H1 (cell line): Measurements from ENCODE around the gene CLGN. TPM values are rescaled to one million over a fixed set of nuclear protein-coding genes. Genes with fewer than 3 reads are reported as not detected.

Source experiments
- CTCF ChIA-PET: fragments of 300-600 bp; sonication (Branson Sonifier 250); formaldehyde crosslinking; loops from one replicate; lab custom pipeline; 2021; ENCODE audit not compliant: partially characterized antibody; lab: Charles Lee
- POLR2A ChIA-PET: fragments of 300-600 bp; sonication (Branson Sonifier 250); formaldehyde crosslinking; loops from one replicate; lab custom pipeline; 2021; ENCODE audit warnings: inconsistent platforms; ENCODE audit not compliant: partially characterized antibody; lab: Charles Lee
- DNase-seq, 2 experiments: peaks; one replicate each; pipeline versions ENCODE4 v3.0.0 to v3.0.0-alpha.2; 2010 to 2022; ENCODE audit warnings: low spot score in 2 of 2, low read depth in 1 of 2, mixed read lengths in 1 of 2
- FAIRE-seq: peaks from 2 replicates; lab custom pipeline; 2011; peaks lifted over from hg19 to GRCh38; lab: Jason Lieb, UNC
- H2AFZ ChIP-seq: 2 replicates; pipeline ENCODE4 v1.8.1; 2012; ENCODE audit warnings: low read length, inconsistent platforms
- H2AK5ac ChIP-seq: 2 replicates; pipeline ENCODE4 v1.6.1; 2013; ENCODE audit warnings: low read depth, low read length
- H2BK120ac ChIP-seq: replicated peaks from 2 replicates; pipeline ENCODE3; 2013; ENCODE audit warnings: low read depth, low read length, inconsistent platforms
- H2BK12ac ChIP-seq: 2 replicates; pipeline ENCODE4 v1.6.1; 2013; ENCODE audit warnings: low read depth, low read length
- H2BK15ac ChIP-seq: 2 replicates; pipeline ENCODE4 v1.6.1; 2013; ENCODE audit warnings: low read length
- H2BK20ac ChIP-seq: 2 replicates; pipeline ENCODE4 v1.6.1; 2013; ENCODE audit warnings: low read length
- H2BK5ac ChIP-seq: 2 replicates; pipeline ENCODE4 v1.6.1; 2013; ENCODE audit warnings: low read depth, low read length
- H3K14ac ChIP-seq: 2 replicates; pipeline ENCODE4 v1.6.1; 2013; ENCODE audit warnings: inconsistent platforms; ENCODE audit not compliant: insufficient read length
- H3K18ac ChIP-seq: 2 replicates; pipeline ENCODE4 v1.6.1; 2013; ENCODE audit warnings: low read length; ENCODE audit errors: extremely low read depth
- H3K23ac ChIP-seq: 2 replicates; pipeline ENCODE4 v1.6.1; 2013; ENCODE audit warnings: inconsistent platforms; ENCODE audit not compliant: insufficient read length
- H3K23me2 ChIP-seq: 2 replicates; pipeline ENCODE4 v1.6.1; 2013; ENCODE audit warnings: low read depth, low read length
- H3K27ac ChIP-seq: 2 replicates; pipeline ENCODE4 v1.6.1; 2011; ENCODE audit warnings: low read depth, low read length, inconsistent platforms
- H3K27me3 ChIP-seq, 4 experiments: replicated peaks in 1 of 4; 1 replicate in 1 of 4; 2 replicates in 3 of 4; pipeline versions ENCODE4 v1.6.1 to v1.8.1; 2011 to 2013; ENCODE audit warnings: low read length in 3 of 4, mild to moderate bottlenecking in 3 of 4, inconsistent platforms in 2 of 4, mixed read lengths in 2 of 4, moderate library complexity in 1 of 4; ENCODE audit not compliant: control insufficient read depth in 3 of 4, insufficient read depth in 3 of 4; ENCODE audit errors: extremely low read depth in 1 of 4
- H3K36me3 ChIP-seq, 4 experiments: 2 replicates each; pipeline versions ENCODE4 v1.6.1 to v1.8.1; 2011 to 2013; ENCODE audit warnings: mild to moderate bottlenecking in 4 of 4, low read length in 3 of 4, moderate library complexity in 2 of 4, control low read depth in 1 of 4, inconsistent platforms in 1 of 4; ENCODE audit not compliant: insufficient read depth in 4 of 4, control insufficient read depth in 2 of 4
- H3K4ac ChIP-seq: replicated peaks from 2 replicates; pipeline ENCODE3; 2013; ENCODE audit warnings: low read length, low read depth, mixed read lengths, inconsistent platforms; ENCODE audit not compliant: insufficient read length
- H3K4me1 ChIP-seq, 4 experiments: replicated peaks in 1 of 4; 1 replicate in 1 of 4; 2 replicates in 3 of 4; pipeline versions ENCODE4 v1.6.1 to v1.8.1; 2011 to 2013; ENCODE audit warnings: low read length in 3 of 4, inconsistent platforms in 2 of 4, mixed read lengths in 1 of 4; ENCODE audit not compliant: insufficient read depth in 4 of 4, control insufficient read depth in 3 of 4
- H3K4me2 ChIP-seq, 2 experiments: 2 replicates each; pipeline versions ENCODE4 v1.6.1 to v1.8.1; 2011 to 2013; ENCODE audit warnings: low read depth in 2 of 2, low read length in 2 of 2, control low read depth in 1 of 2, inconsistent platforms in 1 of 2, mild to moderate bottlenecking in 1 of 2; ENCODE audit not compliant: insufficient read depth in 1 of 2
- H3K4me3 ChIP-seq, 4 experiments: fragments of 200-600, 300-600 bp in 1 of 4; sonication (generic), shearing (Covaris generic), sonication (Bioruptor Twin) in 1 of 4; 2 replicates each; pipeline versions ENCODE4 v1.5.1 to v1.8.1; 2011 to 2016; ENCODE audit warnings: low read length in 4 of 4, low read depth in 3 of 4, control low read depth in 2 of 4, inconsistent platforms in 2 of 4, mild to moderate bottlenecking in 2 of 4, mixed read lengths in 1 of 4, moderate library complexity in 1 of 4; ENCODE audit not compliant: insufficient read depth in 2 of 4; ENCODE audit errors: extremely low read depth in 1 of 4
- H3K56ac ChIP-seq: replicated peaks from 2 replicates; pipeline ENCODE3; 2013; ENCODE audit warnings: low read depth, mild to moderate bottlenecking, mixed read lengths, low read length, inconsistent platforms; ENCODE audit not compliant: insufficient read length
- H3K79me1 ChIP-seq: 2 replicates; pipeline ENCODE4 v1.6.1; 2013; ENCODE audit warnings: low read depth, low read length, control low read depth
- H3K79me2 ChIP-seq, 2 experiments: 2 replicates each; pipeline versions ENCODE4 v1.6.1 to v1.8.1; 2012 to 2013; ENCODE audit warnings: low read length in 2 of 2, mild to moderate bottlenecking in 2 of 2, inconsistent platforms in 1 of 2; ENCODE audit not compliant: insufficient read depth in 2 of 2, control insufficient read depth in 1 of 2
- H3K9ac ChIP-seq, 4 experiments: replicated peaks in 1 of 4; 1 replicate in 1 of 4; 2 replicates in 3 of 4; pipeline versions ENCODE4 v1.6.1 to v1.8.1; 2011 to 2013; ENCODE audit warnings: low read depth in 3 of 4, low read length in 3 of 4, control low read depth in 2 of 4, mild to moderate bottlenecking in 2 of 4, moderate library complexity in 2 of 4, inconsistent platforms in 1 of 4; ENCODE audit errors: extremely low read depth in 1 of 4
- H3K9me3 ChIP-seq, 2 experiments: 2 replicates each; pipeline versions ENCODE4 v1.6.1 to v1.8.1; 2012 to 2013; ENCODE audit warnings: mild to moderate bottlenecking in 2 of 2, moderate library complexity in 2 of 2, control low read depth in 1 of 2, inconsistent platforms in 1 of 2, low read depth in 1 of 2, low read length in 1 of 2, mixed read lengths in 1 of 2; ENCODE audit not compliant: insufficient read depth in 2 of 2
- H4K20me1 ChIP-seq, 2 experiments: replicated peaks in 1 of 2; 2 replicates each; pipeline versions ENCODE3 to v1.8.1; 2011 to 2013; ENCODE audit warnings: inconsistent platforms in 2 of 2, low read length in 2 of 2, mild to moderate bottlenecking in 1 of 2; ENCODE audit not compliant: insufficient read depth in 2 of 2, control insufficient read depth in 1 of 2
- H4K5ac ChIP-seq: 2 replicates; pipeline ENCODE4 v1.6.1; 2013; ENCODE audit warnings: low read length, low read depth, mixed read lengths, inconsistent platforms; ENCODE audit not compliant: insufficient read length
- H4K8ac ChIP-seq: 2 replicates; pipeline ENCODE4 v1.8.0; 2013; ENCODE audit warnings: mild to moderate bottlenecking, moderate library complexity, low read length, inconsistent platforms; ENCODE audit not compliant: insufficient read depth; ENCODE audit errors: extremely low read depth
- H4K91ac ChIP-seq: replicated peaks from 2 replicates; pipeline ENCODE3; 2013; ENCODE audit warnings: low read length, mixed read lengths, inconsistent platforms; ENCODE audit not compliant: insufficient read length
- ASH2L ChIP-seq: fragments of 200-600, 300-600 bp; sonication (generic); IDR thresholded peaks from one replicate; pipeline ENCODE4 v1.7.1; 2017; ENCODE audit warnings: low read length
- JUND ChIP-seq: IDR thresholded peaks from 2 replicates; pipeline ENCODE4 v1.6.1; 2011; ENCODE audit warnings: mild to moderate bottlenecking, improper control_type of control experiment, low read length
- NANOG ChIP-seq: IDR thresholded peaks from 2 replicates; pipeline ENCODE4 v1.6.1; 2011; ENCODE audit warnings: low read length, low read depth, mild to moderate bottlenecking, inconsistent platforms; ENCODE audit not compliant: insufficient read depth, poor library complexity, severe bottlenecking
- NRF1 ChIP-seq: IDR thresholded peaks from 2 replicates; pipeline ENCODE4 v1.6.1; 2011; ENCODE audit warnings: mild to moderate bottlenecking, low read depth, low read length, improper control_type of control experiment
- SRF ChIP-seq: IDR thresholded peaks from 2 replicates; pipeline ENCODE4 v1.6.1; 2011; ENCODE audit warnings: mild to moderate bottlenecking, low read depth, low read length, moderate library complexity
- TEAD4 ChIP-seq: IDR thresholded peaks from 2 replicates; pipeline ENCODE4 v1.6.1; 2012; ENCODE audit warnings: low read depth, low read length, inconsistent platforms, mixed read lengths
- ZNF274 ChIP-seq: IDR thresholded peaks from 2 replicates; pipeline ENCODE4 v1.7.0; 2012; ENCODE audit warnings: low read length, borderline replicate concordance; ENCODE audit errors: extremely low read depth
- WGBS, 2 experiments: shearing (Covaris generic) in 1 of 2; methylation state at CpG; one replicate each; pipeline versions ENCODE4 v1.1.6 to v1.1.7; 2013 to 2015; ENCODE audit warnings: low lambda C conversion rate in 2 of 2, mixed read lengths in 2 of 2, inconsistent platforms in 1 of 2, low coverage in 1 of 2, missing lambda C conversion rate in 1 of 2; ENCODE audit not compliant: insufficient replicate concordance in 2 of 2, insufficient coverage in 1 of 2, insufficient read length in 1 of 2; ENCODE audit errors: extremely low coverage in 1 of 2, missing lambda C conversion rate in 1 of 2; 5-methylcytosine and 5-hydroxymethylcytosine counted together
- polyA plus RNA-seq, 7 experiments: library from polyadenylated mRNA; depleted of rRNA in 3 of 7; stranded (reverse) in 5 of 7; unstranded in 2 of 7; fragments of >200 nt in 5 of 7; fragments of 200-250 nt in 2 of 7; gene quantifications; 1 replicate in 5 of 7; 2 replicates in 1 of 7; 4 replicates in 1 of 7; pipeline versions ENCODE4 v1.2.1 to v1.2.3, GENCODE V29; 2011 to 2013; ENCODE audit warnings: missing spikeins in 2 of 7, mixed read lengths in 2 of 7
- total RNA-seq: library from RNA; stranded (reverse); fragmentation: NEBNext Ultra II Directional; extraction: Animal tissue kit (Norgen Biotek cat#: 25700); gene quantifications from 2 replicates; pipeline ENCODE4 v1.2.1, GENCODE V29; 2021

Gene CLGN
- total and polyA plus RNA-seq, 2 of the 8 experiments (the other 6 are each of a cell fraction or from before 2014, with no cell fraction given), result 1.7 to 3.1 TPM

GRCh38 chr4:140344621-140345020, 82.8 kb downstream of the CLGN start:
- H3K9me3 ChIP-seq, result no peaks in the 10 kb centered on the region
- H4K8ac ChIP-seq, result no peak overlapping the region
- no peaks in the 10 kb centered on the region for H4K20me1 ChIP-seq
- H4K5ac ChIP-seq, result no peak overlapping the region
- H2BK120ac ChIP-seq, result no peak overlapping the region
- no peak overlapping the region for H3K56ac ChIP-seq
- TF ChIP-seq TEAD4 (no peak), ZNF274 (no peak), JUND (no peak), NRF1 (peak; percentile 42), NANOG (peak; percentile 10), SRF (no peak), ASH2L (no peak)
- DNase-seq (no peak), FAIRE-seq (peak; percentile 62)
- peaks cover 0 to 1% (median 0%) of the 10 kb centered on the region in 4 experiments; a peak in 2 of 7 replicates for H3K27me3 ChIP-seq
- peak overlapping the region; percentile 32 for H4K91ac ChIP-seq
- H3K9ac ChIP-seq, result no peak overlapping the region
- no peak overlapping the region for H3K14ac ChIP-seq
- H3K4me2 ChIP-seq, result no peak overlapping the region; a peak in 1 of 4 replicates
- H3K27ac ChIP-seq, result no peak overlapping the region
- H3K18ac ChIP-seq, result peak overlapping the region; percentile 34; the same call in 1 of the 2 replicates
- peaks cover 0 to 15% (median 8%) of the 10 kb centered on the region in 4 experiments; a peak in 5 of 7 replicates for H3K4me1 ChIP-seq
- WGBS, 2 experiments, result 49% methylated on average over 9 of the region's 9 CpGs; no CpG with 5 or more reads in 1 of the 2 experiments
- no peak overlapping the region for H2BK12ac ChIP-seq
- 0 out of 2 replicates have a peak overlapping the region, but pooled peaks have one; percentile 68 for H2AK5ac ChIP-seq
- no peaks in the 10 kb centered on the region for H3K23me2 ChIP-seq
- H2BK20ac ChIP-seq, result no peak overlapping the region
- H3K79me1 ChIP-seq, result no peaks in the 10 kb centered on the region
- POLR2A ChIA-PET, result no interaction called here
- no peaks in the 10 kb centered on the region for H3K79me2 ChIP-seq
- H2AFZ ChIP-seq, result peak overlapping the region; percentile 94
- H2BK15ac ChIP-seq, result 0 out of 2 replicates have a peak overlapping the region, but pooled peaks have one; percentile 20
- no peak overlapping the region for H2BK5ac ChIP-seq
- no peaks in the 10 kb centered on the region for H3K36me3 ChIP-seq
- no peak overlapping the region for H3K4ac ChIP-seq
- H3K23ac ChIP-seq, result no peak overlapping the region
- H3K4me3 ChIP-seq, result no peak overlapping the region
- CTCF ChIA-PET, result interaction anchor here (0.6 to 4.4 kb wide), 7 partner anchors 11 to 602 kb away, joined by 3 to 24 read pairs (median 5); no protein-coding TSS in a partner anchor
